Fibroblast of lung (primary cell): ENCODE measurements around the gene TRIM51. TPM values are rescaled to one million over a fixed set of nuclear protein-coding genes. Genes with fewer than 3 reads are reported as not detected.
"Not testable (repeated sequence)": the region's sequence is repeated elsewhere in the genome, so short reads cannot be mapped to it uniquely, and the experiment has no call there.

Experiments
- DNase-seq, 2 donors: peaks; one replicate each; pipeline versions ENCODE4 v3.0.0 to v3.0.0-alpha.2; 2010; ENCODE audit warnings: low read depth in 2 of 2
- H2AFZ ChIP-seq: 2 replicates; pipeline ENCODE4 v1.5.1; 2012; ENCODE audit warnings: low read length, control low read depth, inconsistent platforms
- H3K27ac ChIP-seq: 2 replicates; pipeline ENCODE4 v1.5.1; 2011; ENCODE audit warnings: low read length, control low read depth; ENCODE audit not compliant: insufficient read depth
- H3K27me3 ChIP-seq: 2 replicates; pipeline ENCODE4 v1.5.1; 2011; ENCODE audit warnings: mild to moderate bottlenecking, low read length; ENCODE audit not compliant: control insufficient read depth, insufficient read depth
- H3K36me3 ChIP-seq: 2 replicates; pipeline ENCODE4 v1.5.1; 2011; ENCODE audit warnings: low read length; ENCODE audit not compliant: control insufficient read depth, insufficient read depth
- H3K4me1 ChIP-seq: 2 replicates; pipeline ENCODE4 v1.5.1; 2011; ENCODE audit warnings: low read length; ENCODE audit not compliant: control insufficient read depth, insufficient read depth; ENCODE audit errors: extremely low read depth
- H3K4me2 ChIP-seq: 2 replicates; pipeline ENCODE4 v1.5.1; 2011; ENCODE audit warnings: low read length, control low read depth; ENCODE audit not compliant: insufficient read depth; ENCODE audit errors: extremely low read depth
- H3K4me3 ChIP-seq, 4 experiments: fragments of 200-600 bp in 1 of 4; sonication (generic) in 1 of 4; replicated peaks in 1 of 4; 2 replicates each; pipeline ENCODE4 v1.5.1; 2011 to 2016; ENCODE audit warnings: low read length in 4 of 4, low read depth in 3 of 4, mild to moderate bottlenecking in 3 of 4, control low read depth in 2 of 4, inconsistent platforms in 1 of 4, mixed read lengths in 1 of 4; ENCODE audit not compliant: insufficient read depth in 1 of 4; ENCODE audit errors: control extremely low read depth in 1 of 4
- H3K79me2 ChIP-seq: 2 replicates; pipeline ENCODE4 v1.5.1; 2012; ENCODE audit warnings: mild to moderate bottlenecking, low read length, inconsistent platforms; ENCODE audit not compliant: control insufficient read depth, insufficient read depth
- H3K9ac ChIP-seq: 2 replicates; pipeline ENCODE4 v1.5.1; 2011; ENCODE audit warnings: mild to moderate bottlenecking, low read length, control low read depth; ENCODE audit not compliant: insufficient read depth
- H3K9me3 ChIP-seq: 2 replicates; pipeline ENCODE4 v1.5.1; 2012; ENCODE audit warnings: low read depth, low read length; ENCODE audit not compliant: control insufficient read depth, insufficient read depth
- H4K20me1 ChIP-seq: 2 replicates; pipeline ENCODE4 v1.5.1; 2011; ENCODE audit warnings: low read length; ENCODE audit not compliant: control insufficient read depth, insufficient read depth; ENCODE audit errors: extremely low read depth
- EZH2 ChIP-seq: IDR thresholded peaks from 2 replicates; pipeline ENCODE4 v1.5.1; 2012; ENCODE audit warnings: low read length, control low read depth, mild to moderate bottlenecking; ENCODE audit errors: missing control alignments
- polyA minus RNA-seq: library from RNA; depleted of rRNA, polyadenylated mRNA; stranded (reverse); fragments of >200 nt; gene quantifications from 2 replicates; pipeline ENCODE4 v1.2.3, GENCODE V29; 2011; ENCODE audit warnings: low replicate concordance
- polyA plus RNA-seq, 2 donors: library from polyadenylated mRNA; depleted of rRNA in 1 of 2; stranded (reverse) in 1 of 2; unstranded in 1 of 2; fragments of >200 nt; gene quantifications; 2 replicates each; pipeline ENCODE4 v1.2.1, GENCODE V29; 2011 to 2012; ENCODE audit warnings: missing spikeins in 1 of 2
- total RNA-seq: library from RNA; depleted of rRNA; stranded (reverse); fragments of >200 nt; gene quantifications from 2 replicates; pipeline ENCODE4 v1.2.1, GENCODE V29; 2014
- TF ChIP-seq, protein P1 (sequence below), 2 donors: IDR thresholded peaks in 1 of 2; conservative IDR thresholded peaks in 1 of 2; 1 replicate in 1 of 2; 2 replicates in 1 of 2; pipeline ENCODE4 v1.5.1; 2011 to 2012; ENCODE audit warnings: low read length in 2 of 2, control low read depth in 1 of 2, inconsistent platforms in 1 of 2, low read depth in 1 of 2, mild to moderate bottlenecking in 1 of 2

TRIM51 gene, protein sequence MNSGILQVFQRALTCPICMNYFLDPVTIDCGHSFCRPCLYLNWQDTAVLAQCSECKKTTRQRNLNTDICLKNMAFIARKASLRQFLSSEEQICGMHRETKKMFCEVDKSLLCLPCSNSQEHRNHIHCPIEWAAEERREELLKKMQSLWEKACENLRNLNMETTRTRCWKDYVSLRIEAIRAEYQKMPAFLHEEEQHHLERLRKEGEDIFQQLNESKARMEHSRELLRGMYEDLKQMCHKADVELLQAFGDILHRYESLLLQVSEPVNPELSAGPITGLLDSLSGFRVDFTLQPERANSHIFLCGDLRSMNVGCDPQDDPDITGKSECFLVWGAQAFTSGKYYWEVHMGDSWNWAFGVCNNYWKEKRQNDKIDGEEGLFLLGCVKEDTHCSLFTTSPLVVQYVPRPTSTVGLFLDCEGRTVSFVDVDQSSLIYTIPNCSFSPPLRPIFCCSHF
- total RNA-seq, result not detected in 2 replicates
- not detected in 2 replicates for polyA plus RNA-seq
- not detected in 2 replicates for polyA plus RNA-seq (2012)
- polyA minus RNA-seq, result not detected in 2 replicates

DNA sequence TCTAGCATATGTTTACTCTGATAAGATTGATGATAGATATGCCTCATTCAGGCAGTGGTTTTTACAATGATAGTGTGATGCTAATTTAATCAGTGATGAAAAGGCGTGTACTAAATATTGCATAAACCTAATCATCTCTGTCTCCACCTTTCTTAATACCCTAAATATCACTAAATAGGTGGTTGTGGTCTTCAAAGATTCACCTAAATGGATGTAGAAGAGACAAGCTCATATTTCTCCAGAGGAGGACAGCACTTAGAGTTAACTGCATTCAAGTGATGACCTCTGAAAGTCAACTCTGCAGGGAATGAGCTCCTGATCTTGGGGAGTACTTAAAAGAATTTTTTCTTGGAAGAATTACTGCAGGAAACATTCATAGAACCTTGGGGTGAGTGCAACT lies at the start of gene TRIM51:
TRIM51 (plus strand) TSS at position 301 of the 400 bp plus-strand sequence. CDS start 2,132 bp downstream, outside the sequence.
- not testable (repeated sequence) for H3K27ac ChIP-seq, H3K4me2 ChIP-seq, H2AFZ ChIP-seq, H4K20me1 ChIP-seq, H3K9ac ChIP-seq, H3K9me3 ChIP-seq, H3K79me2 ChIP-seq, H3K36me3 ChIP-seq, H3K27me3 ChIP-seq, DNase-seq, H3K4me1 ChIP-seq, H3K4me3 ChIP-seq

DNA sequence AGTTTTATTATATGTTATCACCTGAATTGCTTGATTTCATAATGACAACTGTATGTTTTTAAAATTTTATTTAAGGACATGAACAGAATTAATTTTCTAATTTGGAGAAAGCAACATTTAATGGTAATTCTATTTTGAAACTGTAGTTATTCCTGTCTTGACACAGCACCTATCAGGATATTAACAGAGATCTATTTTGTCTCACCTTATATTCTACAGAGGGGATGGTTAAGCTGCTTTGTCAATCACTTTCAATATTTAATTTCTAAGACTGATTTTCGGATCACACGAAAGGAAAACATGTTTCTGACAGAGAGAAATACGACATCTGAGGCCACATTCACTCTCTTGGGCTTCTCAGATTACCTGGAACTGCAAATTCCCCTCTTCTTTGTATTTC lies 44.6 kb upstream of the TRIM51 start, which contains the start of gene OR5D16:
OR5D16 (plus strand) TSS at position 301 of the 400 bp plus-strand sequence; CDS start at position 301, 0 bp downstream.
- H3K4me2 ChIP-seq, result no peak within 1 kb of the TSS
- H3K4me1 ChIP-seq, result no peaks in the 10 kb centered on the region
- H3K27me3 ChIP-seq, result no peaks in the 10 kb centered on the region
- H2AFZ ChIP-seq, result no peak within 1 kb of the TSS
- H3K27ac ChIP-seq, result no peak within 1 kb of the TSS
- H3K79me2 ChIP-seq, result no peaks in the 10 kb centered on the region
- DNase-seq, result no peak
- no peak within 1 kb of the TSS for H3K9ac ChIP-seq
- no peaks in the 10 kb centered on the region for H3K9me3 ChIP-seq
- no peak for TF ChIP-seq EZH2
- no peaks in the 10 kb centered on the region for H4K20me1 ChIP-seq
- H3K36me3 ChIP-seq, result no peaks in the 10 kb centered on the region
- H3K4me3 ChIP-seq, result no peak within 1 kb of the TSS

DNA sequence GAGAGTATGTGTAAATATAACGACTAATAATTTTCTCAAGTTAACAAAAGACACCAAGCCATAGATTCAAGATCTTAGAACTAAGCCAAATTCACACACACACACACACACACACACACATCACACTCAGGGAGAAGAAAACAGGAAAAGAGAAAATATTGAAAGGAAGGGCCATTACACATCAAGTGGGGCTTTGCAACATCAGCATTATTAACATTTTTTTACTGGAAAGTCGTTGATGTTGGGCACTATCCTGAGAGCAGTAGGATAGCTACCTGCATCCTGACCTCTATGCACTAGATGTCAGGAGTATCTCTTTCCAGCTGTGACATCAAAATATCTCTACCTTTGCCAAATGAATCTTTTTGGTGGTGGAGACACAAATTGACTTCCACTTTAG lies 35.6 kb upstream of the TRIM51 start:
- Histone ChIP-seq H3K27ac (no peak overlapping the region), H3K9me3 (no peaks in the 10 kb centered on the region), H3K36me3 (no peaks in the 10 kb centered on the region), H2AFZ (no peak overlapping the region), H4K20me1 (no peaks in the 10 kb centered on the region), H3K4me2 (no peak overlapping the region), H3K27me3 (no peaks in the 10 kb centered on the region), H3K4me3 (no peak overlapping the region), H3K9ac (no peak overlapping the region), H3K79me2 (no peaks in the 10 kb centered on the region), H3K4me1 (no peaks in the 10 kb centered on the region)
- TF ChIP-seq, protein P1, sequence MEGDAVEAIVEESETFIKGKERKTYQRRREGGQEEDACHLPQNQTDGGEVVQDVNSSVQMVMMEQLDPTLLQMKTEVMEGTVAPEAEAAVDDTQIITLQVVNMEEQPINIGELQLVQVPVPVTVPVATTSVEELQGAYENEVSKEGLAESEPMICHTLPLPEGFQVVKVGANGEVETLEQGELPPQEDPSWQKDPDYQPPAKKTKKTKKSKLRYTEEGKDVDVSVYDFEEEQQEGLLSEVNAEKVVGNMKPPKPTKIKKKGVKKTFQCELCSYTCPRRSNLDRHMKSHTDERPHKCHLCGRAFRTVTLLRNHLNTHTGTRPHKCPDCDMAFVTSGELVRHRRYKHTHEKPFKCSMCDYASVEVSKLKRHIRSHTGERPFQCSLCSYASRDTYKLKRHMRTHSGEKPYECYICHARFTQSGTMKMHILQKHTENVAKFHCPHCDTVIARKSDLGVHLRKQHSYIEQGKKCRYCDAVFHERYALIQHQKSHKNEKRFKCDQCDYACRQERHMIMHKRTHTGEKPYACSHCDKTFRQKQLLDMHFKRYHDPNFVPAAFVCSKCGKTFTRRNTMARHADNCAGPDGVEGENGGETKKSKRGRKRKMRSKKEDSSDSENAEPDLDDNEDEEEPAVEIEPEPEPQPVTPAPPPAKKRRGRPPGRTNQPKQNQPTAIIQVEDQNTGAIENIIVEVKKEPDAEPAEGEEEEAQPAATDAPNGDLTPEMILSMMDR (conservative IDR thresholded peaks at IDR 0.05 in 1 of 2, IDR thresholded peaks at IDR 0.05 in 1 of 2; ENCODE audit: low read depth in 1 of 2, low read length in 2 of 2), result no peak
- no peak for TF ChIP-seq EZH2
- DNase-seq, result no peak

DNA sequence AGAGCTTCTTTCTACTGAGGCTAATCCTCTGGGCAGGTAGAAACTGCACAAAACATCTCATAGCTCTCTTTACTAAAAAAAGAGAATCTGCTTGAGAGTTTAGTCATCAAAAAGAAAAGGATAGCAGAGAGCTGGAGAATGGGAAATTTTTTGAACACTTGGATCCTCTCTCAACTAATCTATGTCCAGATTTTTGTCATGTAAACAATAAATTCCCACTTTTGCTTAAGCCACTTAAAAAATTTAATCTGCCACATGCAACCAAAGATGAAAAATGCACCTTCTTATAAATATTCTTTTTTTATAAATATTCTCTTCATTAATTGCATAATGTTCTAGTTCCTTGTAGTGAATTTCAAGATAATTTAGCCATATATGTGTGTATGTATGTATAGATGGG lies 34.1 kb upstream of the TRIM51 start:
- TF ChIP-seq EZH2, result no peak
- TF ChIP-seq, protein P1 (conservative IDR thresholded peaks at IDR 0.05 in 1 of 2, IDR thresholded peaks at IDR 0.05 in 1 of 2; ENCODE audit: low read depth in 1 of 2, low read length in 2 of 2), result no peak
- Histone ChIP-seq H4K20me1 (no peaks in the 10 kb centered on the region), H3K4me3 (no peak overlapping the region), H2AFZ (no peak overlapping the region), H3K79me2 (no peaks in the 10 kb centered on the region), H3K9ac (no peak overlapping the region), H3K4me1 (no peaks in the 10 kb centered on the region), H3K27me3 (no peaks in the 10 kb centered on the region), H3K9me3 (no peaks in the 10 kb centered on the region), H3K27ac (no peak overlapping the region), H3K4me2 (no peak overlapping the region), H3K36me3 (no peaks in the 10 kb centered on the region)
- DNase-seq, result no peak
